Thoracic aorta (tissue), 2 donors: ENCODE measurements around the gene GNAO1. TPM values are rescaled to one million over a fixed set of nuclear protein-coding genes. Genes with fewer than 3 reads are reported as not detected.

Source experiments
- ATAC-seq: fragments of 150-250 bp; one replicate; pipeline ENCODE4 v1.8.0; 2017; ENCODE audit warnings: low read depth; ENCODE audit not compliant: insufficient number of reproducible peaks, low FRiP score
- DNase-seq: peaks from one replicate; pipeline ENCODE4 v3.0.0-alpha.2; 2020; ENCODE audit warnings: low spot score
- H3K27ac ChIP-seq, 2 donors: fragments of 200-600 bp; sonication (generic); 1 replicate in 1 of 2; 2 replicates in 1 of 2; pipeline ENCODE4 v1.5.1; 2016; ENCODE audit warnings: mild to moderate bottlenecking in 2 of 2, moderate library complexity in 2 of 2
- H3K27me3 ChIP-seq: fragments of 200-600 bp; sonication (generic); replicated peaks from 2 replicates; pipeline ENCODE4 v1.6.0; 2016; ENCODE audit warnings: mild to moderate bottlenecking; ENCODE audit not compliant: insufficient read depth
- H3K36me3 ChIP-seq: fragments of 200-600 bp; sonication (generic); one replicate; pipeline ENCODE4 v1.5.1; 2016
- H3K4me1 ChIP-seq, 2 donors: fragments of 200-600 bp; sonication (generic); 1 replicate in 1 of 2; 2 replicates in 1 of 2; pipeline versions ENCODE4 v1.5.1 to v1.6.0; 2016; ENCODE audit warnings: low read depth in 2 of 2, mild to moderate bottlenecking in 1 of 2; ENCODE audit not compliant: control insufficient read depth in 1 of 2
- H3K4me3 ChIP-seq: fragments of 200-600 bp; sonication (generic); 2 replicates; pipeline ENCODE4 v1.5.1; 2016; ENCODE audit warnings: mild to moderate bottlenecking
- H3K9me3 ChIP-seq: fragments of 200-600 bp; sonication (generic); 2 replicates; pipeline ENCODE4 v1.5.1; 2016
- total RNA-seq, 2 donors: library from RNA; depleted of rRNA; stranded (reverse); fragments of >200 nt; gene quantifications; one replicate each; pipeline versions ENCODE4 v1.1.0 to v1.2.3, GENCODE V29; 2016
- TF ChIP-seq, protein P1 (sequence below): fragments of 200-600 bp; sonication (generic); IDR thresholded peaks from one replicate; pipeline ENCODE4 v1.5.1; 2019; ENCODE audit warnings: antibody characterized with exemption

The GNAO1 gene
- total RNA-seq, 2 donors from 2014 or later = 2.0 to 4.5 TPM

DNA sequence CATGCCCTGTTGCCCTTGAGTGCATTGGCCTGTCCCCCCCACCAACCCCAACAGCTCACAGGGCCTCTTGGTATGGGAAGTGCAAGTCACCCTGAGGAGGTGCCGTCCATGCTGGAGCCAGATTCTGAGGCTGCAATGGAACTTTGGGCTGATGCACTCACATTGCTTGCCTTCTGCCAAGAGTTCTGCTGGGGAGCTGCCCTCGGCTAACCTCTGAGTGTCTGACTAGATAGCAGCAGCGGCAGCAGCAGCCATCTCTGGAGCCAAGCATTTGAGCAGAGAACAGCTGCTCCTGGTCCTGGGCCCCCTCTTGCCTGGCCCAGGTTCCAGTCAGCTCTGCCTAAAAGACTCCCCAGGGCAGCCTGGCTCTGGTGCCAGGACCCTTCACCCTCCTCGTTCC is 61.5 kb downstream of the GNAO1 start:
- no peak for ATAC-seq
- no peak for DNase-seq
- no peaks in the 10 kb centered on the region for H3K9me3 ChIP-seq
- no peaks in the 10 kb centered on the region for H3K27me3 ChIP-seq
- no peaks in the 10 kb centered on the region for H3K36me3 ChIP-seq
- TF ChIP-seq, protein P1, sequence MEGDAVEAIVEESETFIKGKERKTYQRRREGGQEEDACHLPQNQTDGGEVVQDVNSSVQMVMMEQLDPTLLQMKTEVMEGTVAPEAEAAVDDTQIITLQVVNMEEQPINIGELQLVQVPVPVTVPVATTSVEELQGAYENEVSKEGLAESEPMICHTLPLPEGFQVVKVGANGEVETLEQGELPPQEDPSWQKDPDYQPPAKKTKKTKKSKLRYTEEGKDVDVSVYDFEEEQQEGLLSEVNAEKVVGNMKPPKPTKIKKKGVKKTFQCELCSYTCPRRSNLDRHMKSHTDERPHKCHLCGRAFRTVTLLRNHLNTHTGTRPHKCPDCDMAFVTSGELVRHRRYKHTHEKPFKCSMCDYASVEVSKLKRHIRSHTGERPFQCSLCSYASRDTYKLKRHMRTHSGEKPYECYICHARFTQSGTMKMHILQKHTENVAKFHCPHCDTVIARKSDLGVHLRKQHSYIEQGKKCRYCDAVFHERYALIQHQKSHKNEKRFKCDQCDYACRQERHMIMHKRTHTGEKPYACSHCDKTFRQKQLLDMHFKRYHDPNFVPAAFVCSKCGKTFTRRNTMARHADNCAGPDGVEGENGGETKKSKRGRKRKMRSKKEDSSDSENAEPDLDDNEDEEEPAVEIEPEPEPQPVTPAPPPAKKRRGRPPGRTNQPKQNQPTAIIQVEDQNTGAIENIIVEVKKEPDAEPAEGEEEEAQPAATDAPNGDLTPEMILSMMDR = no peak
- H3K4me1 ChIP-seq = peaks cover 8 to 12% of the 10 kb centered on the region in 2 donors
- H3K27ac ChIP-seq = no peak overlapping the region
- H3K4me3 ChIP-seq = no peak overlapping the region

DNA sequence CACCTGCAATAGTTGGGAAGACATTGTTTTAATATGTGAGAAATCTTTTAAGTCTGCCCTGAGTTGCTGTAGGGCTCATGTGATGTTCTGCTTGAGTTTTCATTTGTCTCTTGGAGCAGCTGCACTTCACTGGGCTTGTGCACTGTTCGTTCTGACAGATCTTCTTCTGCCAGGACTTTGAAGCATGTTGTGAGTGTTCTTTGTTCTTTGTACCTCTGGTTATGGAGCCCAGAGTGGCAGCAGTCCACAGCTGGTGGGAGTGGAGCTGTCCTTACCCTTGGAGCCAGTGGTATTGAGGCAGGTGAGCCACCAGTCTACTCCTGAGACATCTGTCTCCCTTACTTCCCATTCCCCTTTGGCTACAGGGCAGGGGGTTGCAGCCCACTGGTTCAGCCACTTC is 64.6 kb downstream of the GNAO1 start:
- ATAC-seq (no peak), DNase-seq (no peak)
- peaks cover 8 to 30% of the 10 kb centered on the region in 2 donors for H3K4me1 ChIP-seq
- no peaks in the 10 kb centered on the region for H3K27me3 ChIP-seq
- TF ChIP-seq, protein P1 = no peak
- no peak overlapping the region for H3K27ac ChIP-seq
- H3K4me3 ChIP-seq = no peak overlapping the region
- H3K9me3 ChIP-seq = no peaks in the 10 kb centered on the region
- H3K36me3 ChIP-seq = no peaks in the 10 kb centered on the region

DNA sequence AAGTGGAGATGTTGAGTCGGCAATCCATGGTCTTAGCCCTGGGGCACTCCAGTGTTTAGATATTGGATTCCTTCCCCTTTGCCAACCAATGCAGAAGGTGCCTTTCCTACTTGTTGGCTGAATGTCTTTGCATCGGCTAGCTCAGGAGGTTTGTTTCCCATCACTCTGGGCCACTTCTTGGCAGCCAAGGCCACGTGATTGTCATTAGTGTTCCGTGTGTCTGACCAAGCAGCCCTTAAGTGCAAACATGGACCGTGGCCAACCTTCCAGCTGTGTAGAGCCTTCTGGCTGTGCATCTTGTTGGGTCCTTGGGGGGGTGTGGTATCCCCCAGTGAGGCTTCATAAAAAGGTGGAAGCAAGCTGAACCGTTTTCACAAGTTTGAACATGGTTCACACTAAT is 66.0 kb downstream of the GNAO1 start:
- H3K27me3 ChIP-seq = no peaks in the 10 kb centered on the region
- DNase-seq = no peak
- no peak overlapping the region for H3K4me3 ChIP-seq
- peaks cover 8 to 36% of the 10 kb centered on the region in 2 donors for H3K4me1 ChIP-seq
- H3K36me3 ChIP-seq = no peaks in the 10 kb centered on the region
- TF ChIP-seq, protein P1 = no peak
- no peak for ATAC-seq
- H3K27ac ChIP-seq = no peak overlapping the region
- no peaks in the 10 kb centered on the region for H3K9me3 ChIP-seq

DNA sequence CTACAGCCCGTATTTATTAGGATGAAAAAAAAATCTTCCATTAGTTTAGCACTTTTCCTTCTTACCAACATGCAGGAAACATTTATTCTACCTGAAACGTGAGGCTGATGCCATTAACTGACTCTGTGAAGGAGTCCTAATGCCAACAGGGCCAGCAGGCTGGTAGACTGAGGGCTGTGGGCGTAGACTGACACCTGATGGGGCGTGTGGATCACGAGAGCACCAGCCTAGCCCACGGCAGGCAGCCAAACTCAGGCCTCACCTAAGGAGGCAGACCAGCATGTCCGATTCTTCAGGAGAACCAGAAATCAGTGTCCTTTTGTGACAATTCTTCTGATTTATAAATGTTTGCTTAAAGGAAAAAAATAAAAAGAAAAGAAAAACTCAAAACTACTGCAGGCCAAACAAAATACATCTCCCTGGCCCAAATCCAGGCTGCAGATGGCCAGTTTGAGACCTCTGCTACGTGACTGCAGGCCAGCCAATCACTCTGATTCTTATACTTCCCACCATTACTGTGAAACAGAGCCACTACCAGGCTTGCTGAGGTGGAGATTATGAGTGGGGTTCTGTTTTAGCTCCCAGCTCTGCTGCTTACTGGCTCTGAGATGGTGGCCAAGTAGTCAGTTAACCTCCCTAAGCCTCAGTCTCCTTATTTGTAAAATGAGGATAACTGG is 66.5 kb downstream of the GNAO1 start:
- ATAC-seq = no peak
- peaks cover 8 to 36% of the 10 kb centered on the region in 2 donors for H3K4me1 ChIP-seq
- DNase-seq = no peak
- H3K9me3 ChIP-seq = no peaks in the 10 kb centered on the region
- no peak overlapping the region for H3K4me3 ChIP-seq
- TF ChIP-seq, protein P1 = no peak
- no peaks in the 10 kb centered on the region for H3K36me3 ChIP-seq
- no peak overlapping the region for H3K27ac ChIP-seq
- no peaks in the 10 kb centered on the region for H3K27me3 ChIP-seq

DNA sequence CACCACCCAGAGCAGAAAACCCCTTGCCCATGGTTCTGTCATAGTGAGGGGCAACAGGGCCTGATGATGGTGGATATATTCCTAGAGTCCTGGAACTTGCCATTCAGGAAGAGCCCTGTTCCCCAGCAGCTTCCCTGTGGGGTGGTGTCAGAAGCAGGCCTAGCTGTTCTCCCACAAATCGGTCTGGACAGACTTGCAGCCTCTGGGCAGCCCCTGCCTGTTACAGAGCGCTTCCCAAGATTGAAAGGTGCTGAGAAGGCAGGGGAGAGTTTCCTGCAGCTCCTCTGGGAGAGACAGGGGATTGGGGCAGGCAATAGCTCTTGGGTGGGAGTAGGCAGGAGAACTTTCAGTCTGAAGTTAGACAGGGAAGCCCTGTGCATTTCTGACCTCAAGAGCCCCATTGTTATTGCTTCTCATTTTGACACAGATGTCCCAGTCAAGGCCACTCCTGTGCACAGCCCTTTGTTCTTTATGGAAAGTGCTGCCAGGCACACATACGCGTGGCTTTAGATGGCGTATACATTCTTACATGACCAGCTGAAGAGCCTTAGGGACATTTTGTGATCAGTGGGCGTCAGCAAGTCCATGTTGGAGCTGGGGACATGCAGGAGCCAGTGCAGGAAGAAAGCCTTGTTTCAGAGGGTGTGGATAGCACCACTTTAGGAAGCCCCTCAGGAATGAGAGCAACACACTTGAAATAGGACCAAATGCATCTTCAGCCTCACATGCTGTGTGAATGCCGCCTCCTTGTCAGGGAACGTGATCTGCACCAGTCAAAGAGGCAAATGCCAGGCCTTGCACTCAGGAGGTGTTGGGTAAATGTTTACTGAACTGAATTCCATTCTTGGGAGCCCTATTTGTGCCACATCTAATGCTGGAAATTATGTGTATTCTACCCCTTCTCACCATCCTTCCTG is 67.5 kb downstream of the GNAO1 start:
- TF ChIP-seq, protein P1 = no peak
- DNase-seq (no peak), ATAC-seq (no peak)
- Histone ChIP-seq H3K4me1 (peaks cover 8 to 37% of the 10 kb centered on the region in 2 donors), H3K36me3 (no peaks in the 10 kb centered on the region), H3K4me3 (no peak overlapping the region), H3K27ac (no peak overlapping the region), H3K27me3 (no peaks in the 10 kb centered on the region), H3K9me3 (no peaks in the 10 kb centered on the region)
